Neural cell (in vitro differentiated cells): ENCODE results near the gene CROCC. TPM values are rescaled to one million over a fixed set of nuclear protein-coding genes. Genes with fewer than 3 reads are reported as not detected.

Source experiments
- H2AFZ ChIP-seq: fragments of 200-600, 300-800 bp; sonication (generic), shearing (Covaris generic); 2 replicates; pipeline ENCODE4 v1.6.0; 2014; ENCODE audit warnings: low read depth, mild to moderate bottlenecking, antibody characterized with exemption, low read length, moderate library complexity
- H3F3A ChIP-seq: fragments of 200-600 bp; shearing (Covaris generic); 2 replicates; pipeline ENCODE4 v1.6.1; 2016; ENCODE audit warnings: mild to moderate bottlenecking, moderate library complexity, mixed read lengths, antibody characterized with exemption, low read length; ENCODE audit not compliant: insufficient read depth, poor library complexity, severe bottlenecking
- H3K27ac ChIP-seq: fragments of 200-600, 300-800 bp; sonication (generic), shearing (Covaris generic); 2 replicates; pipeline ENCODE4 v1.5.1; 2014; ENCODE audit warnings: mild to moderate bottlenecking, low read length, moderate library complexity
- H3K27me3 ChIP-seq: fragments of 300-800, 200-600 bp; sonication (generic), shearing (Covaris generic); 2 replicates; pipeline ENCODE4 v1.6.0; 2014; ENCODE audit warnings: mild to moderate bottlenecking, low read depth, low read length, moderate library complexity; ENCODE audit not compliant: insufficient read depth
- H3K36me3 ChIP-seq: fragments of 300-800, 200-600 bp; sonication (generic), shearing (Covaris generic); 2 replicates; pipeline ENCODE4 v1.5.1; 2014; ENCODE audit warnings: mild to moderate bottlenecking, antibody characterized with exemption, low read length, moderate library complexity; ENCODE audit not compliant: insufficient read depth
- H3K4me2 ChIP-seq: fragments of 300-800, 200-600 bp; sonication (generic), shearing (Covaris generic); 2 replicates; pipeline ENCODE4 v1.6.0; 2014; ENCODE audit warnings: mild to moderate bottlenecking, low read length
- H3K4me3 ChIP-seq: fragments of 300-800, 200-600 bp; sonication (generic), shearing (Covaris generic); 2 replicates; pipeline ENCODE4 v1.5.1; 2014; ENCODE audit warnings: mild to moderate bottlenecking, low read length, moderate library complexity
- H3K79me2 ChIP-seq: fragments of 200-600 bp; shearing (Covaris generic); replicated peaks from 2 replicates; pipeline ENCODE4 v1.6.0; 2014; ENCODE audit warnings: mild to moderate bottlenecking, low read length, moderate library complexity; ENCODE audit not compliant: insufficient read depth
- H3K9ac ChIP-seq: fragments of 300-800, 200-600 bp; sonication (generic), shearing (Covaris generic); 2 replicates; pipeline ENCODE4 v1.6.1; 2016; ENCODE audit warnings: mild to moderate bottlenecking, low read length, mixed read lengths
- H3K9me2 ChIP-seq: fragments of 200-600 bp; shearing (Covaris generic); 2 replicates; pipeline ENCODE4 v1.6.1; 2016; ENCODE audit warnings: mild to moderate bottlenecking, low read length, mixed read lengths; ENCODE audit not compliant: insufficient read depth
- H3K9me3 ChIP-seq: fragments of 200-600, 300-800 bp; sonication (generic), shearing (Covaris generic); 2 replicates; pipeline ENCODE4 v1.6.1; 2016; ENCODE audit warnings: mild to moderate bottlenecking, mixed run types, low read length, moderate library complexity, mixed read lengths
- H4K20me1 ChIP-seq: fragments of 200-600 bp; shearing (Covaris generic); 2 replicates; pipeline ENCODE4 v1.6.1; 2016; ENCODE audit warnings: mild to moderate bottlenecking, mixed run types; ENCODE audit not compliant: insufficient read depth
- EP300 ChIP-seq: fragments of 450-650 bp; conservative IDR thresholded peaks from 2 replicates; pipeline ENCODE4 v1.6.1; 2014; ENCODE audit warnings: antibody characterized with exemption, mild to moderate bottlenecking, moderate library complexity; ENCODE audit not compliant: poor library complexity, severe bottlenecking
- EZH2 ChIP-seq: fragments of 200-600, 300-800 bp; shearing (Covaris generic), sonication (generic); IDR thresholded peaks from 2 replicates; pipeline ENCODE4 v1.6.1; 2014; ENCODE audit warnings: antibody characterized with exemption, low read length, borderline replicate concordance, mild to moderate bottlenecking; ENCODE audit not compliant: insufficient read depth, poor library complexity, severe bottlenecking
- MXI1 ChIP-seq: fragments of 450-650 bp; conservative IDR thresholded peaks from 2 replicates; pipeline ENCODE4 v1.6.1; 2014; ENCODE audit warnings: antibody characterized with exemption, mild to moderate bottlenecking; ENCODE audit not compliant: poor library complexity, severe bottlenecking
- POLR2AphosphoS5 ChIP-seq: IDR thresholded peaks from 2 replicates; pipeline ENCODE4 v1.6.1; 2012
- RAD21 ChIP-seq: fragments of 450-650 bp; conservative IDR thresholded peaks from 2 replicates; pipeline ENCODE4 v1.6.1; 2014; ENCODE audit warnings: antibody characterized with exemption, mild to moderate bottlenecking, moderate library complexity
- SMC3 ChIP-seq: fragments of 450-650 bp; conservative IDR thresholded peaks from 2 replicates; pipeline ENCODE4 v1.6.1; 2014; ENCODE audit warnings: antibody characterized with exemption, mild to moderate bottlenecking, moderate library complexity; ENCODE audit not compliant: poor library complexity
- TAF1 ChIP-seq: IDR thresholded peaks from 2 replicates; pipeline ENCODE4 v1.6.1; 2012; ENCODE audit warnings: low read depth
- polyA plus RNA-seq: library from polyadenylated mRNA; depleted of rRNA; stranded (reverse); fragments of >200 nt; gene quantifications from 2 replicates; pipeline ENCODE4 v1.2.3, GENCODE V29; 2014
- TF ChIP-seq, protein P1 (sequence below): IDR thresholded peaks from 2 replicates; pipeline ENCODE4 v1.6.1; 2012; ENCODE audit warnings: borderline replicate concordance
- TF ChIP-seq, protein P2 (sequence below): fragments of 450-650 bp; IDR thresholded peaks from 2 replicates; pipeline ENCODE4 v1.5.1; 2014; ENCODE audit warnings: antibody characterized with exemption, mild to moderate bottlenecking, moderate library complexity; ENCODE audit not compliant: poor library complexity, severe bottlenecking

The CROCC gene
- polyA plus RNA-seq, 1 donor from 2014 or later: 26.3 TPM

DNA sequence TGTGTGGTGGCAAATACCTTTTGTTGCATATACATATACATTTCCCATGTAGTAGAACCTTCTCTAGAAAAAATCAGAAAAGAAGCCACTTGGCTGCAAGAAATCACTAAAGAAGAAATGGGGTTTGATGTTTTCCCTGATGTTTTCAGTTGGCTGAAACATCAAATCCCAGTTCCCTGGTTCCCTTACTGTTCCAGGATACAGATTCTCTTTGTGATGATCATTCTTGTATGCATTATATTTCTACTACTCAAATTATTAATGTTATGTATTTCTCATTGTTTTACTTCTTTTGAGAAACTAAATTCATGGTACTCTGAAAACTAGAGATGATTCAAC lies 18.3 kb upstream of the CROCC start:
- H3K27ac ChIP-seq: peak overlapping the region; percentile 100

DNA sequence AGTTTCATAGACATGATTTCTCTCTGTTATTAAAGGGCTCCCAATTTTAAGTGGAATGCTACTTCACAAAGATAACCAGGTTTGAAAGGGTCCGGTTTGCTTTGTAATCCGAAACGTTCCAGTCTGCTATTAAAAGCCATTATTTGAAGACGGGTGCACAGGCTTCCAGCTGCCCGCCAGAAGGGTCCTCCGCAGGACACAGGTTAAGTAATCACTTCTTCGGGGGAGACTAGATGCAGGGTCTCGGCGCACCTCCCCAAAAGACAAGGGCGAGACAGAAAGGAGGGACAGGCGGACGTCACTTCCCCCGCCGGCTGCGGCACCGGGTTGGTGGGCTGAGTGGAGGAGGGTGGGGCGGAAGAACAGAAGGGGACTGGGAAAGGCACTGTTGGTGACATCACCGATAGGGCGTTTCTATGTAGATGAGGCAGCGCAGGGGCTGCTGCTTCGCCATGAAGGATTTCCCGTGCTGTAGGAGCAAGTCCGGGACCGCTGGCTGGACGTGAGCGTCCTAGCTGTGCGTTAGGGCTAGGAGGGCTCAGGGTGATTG lies 17.1 kb upstream of the CROCC start:
- Histone ChIP-seq H3K9ac (peak overlapping the region; percentile 92), H3K36me3 (no peaks in the 10 kb centered on the region), H2AFZ (peak overlapping the region; percentile 97), H3K4me2 (peak overlapping the region; percentile 97), H3K9me3 (no peaks in the 10 kb centered on the region), H3K27ac (peak overlapping the region; percentile 100), H3K27me3 (no peaks in the 10 kb centered on the region), H3K4me3 (peak overlapping the region; percentile 70), H3K9me2 (no peaks in the 10 kb centered on the region), H4K20me1 (no peaks in the 10 kb centered on the region), H3F3A (no peaks in the 10 kb centered on the region), H3K79me2 (no peaks in the 10 kb centered on the region)
- TF ChIP-seq TAF1 (no peak), SMC3 (no peak), MXI1 (peak; percentile 34), EZH2 (no peak), POLR2AphosphoS5 (peak; percentile 89), EP300 (peak; percentile 80), RAD21 (no peak)
- TF ChIP-seq, protein P1, sequence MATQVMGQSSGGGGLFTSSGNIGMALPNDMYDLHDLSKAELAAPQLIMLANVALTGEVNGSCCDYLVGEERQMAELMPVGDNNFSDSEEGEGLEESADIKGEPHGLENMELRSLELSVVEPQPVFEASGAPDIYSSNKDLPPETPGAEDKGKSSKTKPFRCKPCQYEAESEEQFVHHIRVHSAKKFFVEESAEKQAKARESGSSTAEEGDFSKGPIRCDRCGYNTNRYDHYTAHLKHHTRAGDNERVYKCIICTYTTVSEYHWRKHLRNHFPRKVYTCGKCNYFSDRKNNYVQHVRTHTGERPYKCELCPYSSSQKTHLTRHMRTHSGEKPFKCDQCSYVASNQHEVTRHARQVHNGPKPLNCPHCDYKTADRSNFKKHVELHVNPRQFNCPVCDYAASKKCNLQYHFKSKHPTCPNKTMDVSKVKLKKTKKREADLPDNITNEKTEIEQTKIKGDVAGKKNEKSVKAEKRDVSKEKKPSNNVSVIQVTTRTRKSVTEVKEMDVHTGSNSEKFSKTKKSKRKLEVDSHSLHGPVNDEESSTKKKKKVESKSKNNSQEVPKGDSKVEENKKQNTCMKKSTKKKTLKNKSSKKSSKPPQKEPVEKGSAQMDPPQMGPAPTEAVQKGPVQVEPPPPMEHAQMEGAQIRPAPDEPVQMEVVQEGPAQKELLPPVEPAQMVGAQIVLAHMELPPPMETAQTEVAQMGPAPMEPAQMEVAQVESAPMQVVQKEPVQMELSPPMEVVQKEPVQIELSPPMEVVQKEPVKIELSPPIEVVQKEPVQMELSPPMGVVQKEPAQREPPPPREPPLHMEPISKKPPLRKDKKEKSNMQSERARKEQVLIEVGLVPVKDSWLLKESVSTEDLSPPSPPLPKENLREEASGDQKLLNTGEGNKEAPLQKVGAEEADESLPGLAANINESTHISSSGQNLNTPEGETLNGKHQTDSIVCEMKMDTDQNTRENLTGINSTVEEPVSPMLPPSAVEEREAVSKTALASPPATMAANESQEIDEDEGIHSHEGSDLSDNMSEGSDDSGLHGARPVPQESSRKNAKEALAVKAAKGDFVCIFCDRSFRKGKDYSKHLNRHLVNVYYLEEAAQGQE: peak; percentile 69

More for the DNA sequence above, 18.3 kb upstream of the CROCC start:
- H3F3A ChIP-seq: no peaks in the 10 kb centered on the region
- no peaks in the 10 kb centered on the region for H3K9me2 ChIP-seq
- H3K9ac ChIP-seq: peak overlapping the region; percentile 92
- no peaks in the 10 kb centered on the region for H3K27me3 ChIP-seq
- no peaks in the 10 kb centered on the region for H4K20me1 ChIP-seq
- no peaks in the 10 kb centered on the region for H3K36me3 ChIP-seq
- peak overlapping the region; percentile 70 for H3K4me3 ChIP-seq
- no peaks in the 10 kb centered on the region for H3K79me2 ChIP-seq
- TF ChIP-seq POLR2AphosphoS5 (no peak), EP300 (no peak), TAF1 (no peak), MXI1 (no peak), RAD21 (no peak), SMC3 (no peak), EZH2 (no peak)
- TF ChIP-seq, protein P1: no peak
- TF ChIP-seq, protein P2, sequence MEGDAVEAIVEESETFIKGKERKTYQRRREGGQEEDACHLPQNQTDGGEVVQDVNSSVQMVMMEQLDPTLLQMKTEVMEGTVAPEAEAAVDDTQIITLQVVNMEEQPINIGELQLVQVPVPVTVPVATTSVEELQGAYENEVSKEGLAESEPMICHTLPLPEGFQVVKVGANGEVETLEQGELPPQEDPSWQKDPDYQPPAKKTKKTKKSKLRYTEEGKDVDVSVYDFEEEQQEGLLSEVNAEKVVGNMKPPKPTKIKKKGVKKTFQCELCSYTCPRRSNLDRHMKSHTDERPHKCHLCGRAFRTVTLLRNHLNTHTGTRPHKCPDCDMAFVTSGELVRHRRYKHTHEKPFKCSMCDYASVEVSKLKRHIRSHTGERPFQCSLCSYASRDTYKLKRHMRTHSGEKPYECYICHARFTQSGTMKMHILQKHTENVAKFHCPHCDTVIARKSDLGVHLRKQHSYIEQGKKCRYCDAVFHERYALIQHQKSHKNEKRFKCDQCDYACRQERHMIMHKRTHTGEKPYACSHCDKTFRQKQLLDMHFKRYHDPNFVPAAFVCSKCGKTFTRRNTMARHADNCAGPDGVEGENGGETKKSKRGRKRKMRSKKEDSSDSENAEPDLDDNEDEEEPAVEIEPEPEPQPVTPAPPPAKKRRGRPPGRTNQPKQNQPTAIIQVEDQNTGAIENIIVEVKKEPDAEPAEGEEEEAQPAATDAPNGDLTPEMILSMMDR: no peak
- H3K9me3 ChIP-seq: no peaks in the 10 kb centered on the region
- H2AFZ ChIP-seq: no peak overlapping the region
- no peak overlapping the region for H3K4me2 ChIP-seq
